Loucy (cell line): ENCODE data around the gene CTBP2.

ENCODE experiments used
- H2AFZ ChIP-seq: fragments of 200-600 bp; sonication (generic); 2 replicates; pipeline ENCODE4 v1.6.0; 2016; ENCODE audit warnings: antibody characterized with exemption, mild to moderate bottlenecking, low read length, moderate library complexity
- H3F3A ChIP-seq: fragments of 200-600 bp; 2 replicates; pipeline ENCODE4 v1.6.0; 2016; ENCODE audit warnings: antibody characterized with exemption, low read depth, mild to moderate bottlenecking
- H3K27me3 ChIP-seq: fragments of 200-600 bp; sonication (generic); 2 replicates; pipeline ENCODE4 v1.6.1; 2014; ENCODE audit warnings: low read length, mild to moderate bottlenecking; ENCODE audit not compliant: insufficient read depth, poor library complexity, severe bottlenecking
- H3K36me3 ChIP-seq: fragments of 200-600 bp; sonication (generic); 2 replicates; pipeline ENCODE4 v1.6.1; 2016; ENCODE audit warnings: low read length; ENCODE audit not compliant: insufficient read depth
- H3K4me1 ChIP-seq: fragments of 200-600 bp; sonication (generic); 2 replicates; pipeline ENCODE4 v1.5.1; 2014; ENCODE audit warnings: low read length, mild to moderate bottlenecking; ENCODE audit not compliant: insufficient read depth, poor library complexity, severe bottlenecking
- H3K4me2 ChIP-seq: fragments of 200-600 bp; sonication (generic); 2 replicates; pipeline ENCODE4 v1.6.0; 2014; ENCODE audit warnings: antibody characterized with exemption, low read length, low read depth, mild to moderate bottlenecking; ENCODE audit not compliant: poor library complexity, severe bottlenecking
- H3K4me3 ChIP-seq: fragments of 200-600 bp; sonication (generic); 2 replicates; pipeline ENCODE4 v1.5.1; 2014; ENCODE audit warnings: low read length, mild to moderate bottlenecking, mixed read lengths; ENCODE audit not compliant: poor library complexity, severe bottlenecking
- H3K79me2 ChIP-seq: fragments of 200-600 bp; sonication (generic); 2 replicates; pipeline ENCODE4 v1.6.1; 2014; ENCODE audit warnings: low read length; ENCODE audit not compliant: insufficient read depth
- H3K9ac ChIP-seq: fragments of 200-600 bp; sonication (generic); 2 replicates; pipeline ENCODE4 v1.6.0; 2014; ENCODE audit warnings: mild to moderate bottlenecking, low read depth, low read length, moderate library complexity; ENCODE audit not compliant: poor library complexity, severe bottlenecking
- H3K9me2 ChIP-seq: fragments of 200-600 bp; sonication (generic); replicated peaks from 2 replicates; pipeline ENCODE4 v1.6.1; 2016; ENCODE audit warnings: low read depth, low read length, mixed read lengths
- H3K9me3 ChIP-seq: fragments of 200-600 bp; sonication (generic); 2 replicates; pipeline ENCODE4 v1.6.1; 2014; ENCODE audit warnings: mild to moderate bottlenecking, antibody characterized with exemption, low read length, low read depth; ENCODE audit not compliant: insufficient read depth
- H4K20me1 ChIP-seq: fragments of 200-600 bp; sonication (generic); 2 replicates; pipeline ENCODE4 v1.6.0; 2014; ENCODE audit warnings: antibody characterized with exemption, low read length, mild to moderate bottlenecking; ENCODE audit not compliant: insufficient read depth, poor library complexity, severe bottlenecking
- CTCF ChIP-seq: fragments of 200-600 bp; sonication (generic); conservative IDR thresholded peaks from 2 replicates; pipeline ENCODE4 v1.5.1; 2014; ENCODE audit warnings: mild to moderate bottlenecking, antibody characterized with exemption, low read length
- EZH2phosphoT487 ChIP-seq: fragments of 200-600 bp; IDR thresholded peaks from 2 replicates; pipeline ENCODE4 v1.6.1; 2018; ENCODE audit warnings: antibody characterized with exemption, mild to moderate bottlenecking, moderate library complexity, borderline replicate concordance

The CTBP2 gene

DNA sequence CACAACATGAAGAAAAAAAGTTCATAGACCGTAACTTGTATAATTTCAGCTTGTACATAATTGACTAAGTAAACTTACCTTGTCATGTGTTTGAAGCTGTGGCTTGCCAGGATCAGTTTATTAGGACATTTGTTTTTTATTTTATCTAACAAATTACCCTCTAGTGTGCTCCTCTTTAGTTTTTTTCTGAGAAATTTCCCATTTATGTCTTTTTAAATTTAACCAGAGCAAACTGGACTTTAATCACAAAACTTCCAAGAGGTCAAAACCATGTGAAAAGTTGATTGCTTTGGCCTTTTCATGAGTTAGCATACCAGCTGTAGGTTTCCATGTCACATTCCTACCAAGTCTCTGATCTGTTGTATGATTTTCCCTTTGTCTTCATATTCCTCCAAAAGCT, 176.0 kb downstream of the CTBP2 start:
- Histone ChIP-seq H3K9me2 (no peaks in the 10 kb centered on the region), H3K9me3 (no peaks in the 10 kb centered on the region), H2AFZ (no peak overlapping the region), H3K4me2 (no peak overlapping the region), H3K9ac (no peak overlapping the region), H3K4me3 (no peak overlapping the region), H3K36me3 (peaks cover 69% of the 10 kb centered on the region), H3F3A (no peaks in the 10 kb centered on the region), H3K27me3 (no peaks in the 10 kb centered on the region), H4K20me1 (no peaks in the 10 kb centered on the region), H3K79me2 (peaks cover 8% of the 10 kb centered on the region; the same call in 1 of the 2 replicates), H3K4me1 (no peaks in the 10 kb centered on the region)
- no peak for TF ChIP-seq CTCF
- no peak for TF ChIP-seq EZH2phosphoT487

GRCh38 chr10:124983321-124983720, 177.0 kb downstream of the CTBP2 start:
- no peak overlapping the region for H3K4me3 ChIP-seq

GRCh38 chr10:124978376-124978725, 182.0 kb downstream of the CTBP2 start:
- H4K20me1 ChIP-seq, result peaks cover 3% of the 10 kb centered on the region
- no peaks in the 10 kb centered on the region for H3K9me2 ChIP-seq
- H3K4me2 ChIP-seq, result no peak overlapping the region
- H3K79me2 ChIP-seq, result peaks cover 13% of the 10 kb centered on the region; the same call in 1 of the 2 replicates
- no peak overlapping the region for H3K4me3 ChIP-seq
- H3K9me3 ChIP-seq, result no peaks in the 10 kb centered on the region
- H3F3A ChIP-seq, result no peaks in the 10 kb centered on the region
- no peak overlapping the region for H2AFZ ChIP-seq
- TF ChIP-seq CTCF, result no peak
- no peak for TF ChIP-seq EZH2phosphoT487
- peaks cover 62% of the 10 kb centered on the region for H3K36me3 ChIP-seq
- no peaks in the 10 kb centered on the region for H3K27me3 ChIP-seq
- H3K9ac ChIP-seq, result no peak overlapping the region
- H3K4me1 ChIP-seq, result no peaks in the 10 kb centered on the region

More at GRCh38 chr10:124983321-124983720, 177.0 kb downstream of the CTBP2 start:
- no peaks in the 10 kb centered on the region for H3K27me3 ChIP-seq
- H3K9me3 ChIP-seq, result no peaks in the 10 kb centered on the region
- H3K79me2 ChIP-seq, result peaks cover 13% of the 10 kb centered on the region; the same call in 1 of the 2 replicates
- peaks cover 77% of the 10 kb centered on the region for H3K36me3 ChIP-seq
- no peak overlapping the region for H3K9ac ChIP-seq
- no peaks in the 10 kb centered on the region for H4K20me1 ChIP-seq
- H2AFZ ChIP-seq, result no peak overlapping the region
- no peaks in the 10 kb centered on the region for H3K4me1 ChIP-seq
- TF ChIP-seq EZH2phosphoT487 (no peak), CTCF (no peak)
- H3K4me2 ChIP-seq, result no peak overlapping the region
- no peaks in the 10 kb centered on the region for H3K9me2 ChIP-seq
- H3F3A ChIP-seq, result no peaks in the 10 kb centered on the region
